Gastroesophageal sphincter (tissue), 3 donors: ENCODE results near the gene HDLBP.

Source experiments
- EP300 ChIP-seq: sonication (generic); formaldehyde crosslinking; IDR thresholded peaks from one replicate; pipeline ENCODE4 v1.6.1; 2017; ENCODE audit warnings: antibody characterized with exemption, mild to moderate bottlenecking
- POLR2A ChIP-seq, 2 donors: fragments of 450-650 bp; IDR thresholded peaks; one replicate each; pipeline ENCODE4 v1.6.1; 2017; ENCODE audit warnings: antibody characterized with exemption in 2 of 2, mild to moderate bottlenecking in 2 of 2, moderate library complexity in 1 of 2
- POLR2AphosphoS5 ChIP-seq: sonication (generic); formaldehyde crosslinking; IDR thresholded peaks from one replicate; pipeline ENCODE4 v1.6.1; 2017; ENCODE audit warnings: antibody characterized with exemption
- TF ChIP-seq, protein P1 (sequence below), 4 experiments: fragments of 200-600 bp in 2 of 4; fragments of 450-650 bp in 2 of 4; sonication (generic) in 1 of 4; IDR thresholded peaks; one replicate each; pipeline ENCODE4 v1.5.1; 2017 to 2019; ENCODE audit warnings: antibody characterized with exemption in 4 of 4, mild to moderate bottlenecking in 2 of 4, moderate library complexity in 2 of 4

DNA sequence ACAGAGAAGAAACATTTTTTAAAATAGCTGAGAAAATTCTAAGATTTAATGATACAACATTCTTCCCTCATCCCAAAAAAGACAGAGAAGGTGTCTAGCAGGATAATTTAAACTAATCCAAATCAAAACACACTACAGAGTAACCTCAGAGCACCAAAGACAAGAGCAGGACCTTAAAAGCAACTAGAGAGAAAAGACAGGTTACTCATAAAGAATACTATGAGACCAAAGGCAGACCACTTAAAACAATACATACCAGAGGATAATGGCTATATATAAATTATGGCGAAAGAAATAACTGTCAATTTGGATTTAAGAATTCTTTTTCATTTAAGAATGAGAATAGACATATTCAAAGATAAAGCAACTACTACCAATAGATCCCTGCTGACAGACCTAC, 40.0 kb downstream of the HDLBP start:
- TF ChIP-seq, protein P1, sequence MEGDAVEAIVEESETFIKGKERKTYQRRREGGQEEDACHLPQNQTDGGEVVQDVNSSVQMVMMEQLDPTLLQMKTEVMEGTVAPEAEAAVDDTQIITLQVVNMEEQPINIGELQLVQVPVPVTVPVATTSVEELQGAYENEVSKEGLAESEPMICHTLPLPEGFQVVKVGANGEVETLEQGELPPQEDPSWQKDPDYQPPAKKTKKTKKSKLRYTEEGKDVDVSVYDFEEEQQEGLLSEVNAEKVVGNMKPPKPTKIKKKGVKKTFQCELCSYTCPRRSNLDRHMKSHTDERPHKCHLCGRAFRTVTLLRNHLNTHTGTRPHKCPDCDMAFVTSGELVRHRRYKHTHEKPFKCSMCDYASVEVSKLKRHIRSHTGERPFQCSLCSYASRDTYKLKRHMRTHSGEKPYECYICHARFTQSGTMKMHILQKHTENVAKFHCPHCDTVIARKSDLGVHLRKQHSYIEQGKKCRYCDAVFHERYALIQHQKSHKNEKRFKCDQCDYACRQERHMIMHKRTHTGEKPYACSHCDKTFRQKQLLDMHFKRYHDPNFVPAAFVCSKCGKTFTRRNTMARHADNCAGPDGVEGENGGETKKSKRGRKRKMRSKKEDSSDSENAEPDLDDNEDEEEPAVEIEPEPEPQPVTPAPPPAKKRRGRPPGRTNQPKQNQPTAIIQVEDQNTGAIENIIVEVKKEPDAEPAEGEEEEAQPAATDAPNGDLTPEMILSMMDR (IDR thresholded peaks at IDR 0.05): no peak
- TF ChIP-seq POLR2A (IDR thresholded peaks at IDR 0.05) (no peak), EP300 (no peak), POLR2AphosphoS5 (no peak)
